Chondrocyte (in vitro differentiated cells): ENCODE results near the gene CAPN12. TPM values are rescaled to one million over a fixed set of nuclear protein-coding genes. Genes with fewer than 3 reads are reported as not detected.
A peak's percentile ranks its signal among the peaks of the same experiment; 100 is the strongest.

ENCODE experiments used
- DNase-seq: peaks from one replicate; pipeline ENCODE4 v3.0.0; 2021; ENCODE audit warnings: mixed read lengths, low spot score
- H3K27ac Mint-ChIP-seq: one replicate; pipeline ENCODE4 v1.8.0; 2021; ENCODE audit warnings: mild to moderate bottlenecking, moderate library complexity, mixed read lengths; ENCODE audit not compliant: unreplicated experiment
- H3K27me3 Mint-ChIP-seq: 2 replicates; pipeline ENCODE4 v1.8.0; 2021; ENCODE audit warnings: low read depth, mixed read lengths
- H3K36me3 Mint-ChIP-seq: 2 replicates; pipeline ENCODE4 v1.8.0; 2021; ENCODE audit warnings: low read depth, mixed read lengths
- H3K4me1 Mint-ChIP-seq: 2 replicates; pipeline ENCODE4 v1.8.0; 2021; ENCODE audit warnings: low read depth, mild to moderate bottlenecking, mixed read lengths
- H3K4me3 Mint-ChIP-seq: one replicate; pipeline ENCODE4 v1.8.0; 2021; ENCODE audit warnings: mild to moderate bottlenecking, moderate library complexity, mixed read lengths; ENCODE audit not compliant: unreplicated experiment
- H3K9me3 Mint-ChIP-seq: 2 replicates; pipeline ENCODE4 v1.8.0; 2021; ENCODE audit warnings: low read depth, mixed read lengths
- CTCF ChIP-seq: fragments of 200-600 bp; sonication (generic); IDR thresholded peaks from 2 replicates; pipeline ENCODE4 v1.5.0; 2021; ENCODE audit warnings: antibody characterized with exemption, mild to moderate bottlenecking, moderate library complexity
- total RNA-seq: library from RNA; stranded (reverse); gene quantifications from 3 replicates; pipeline ENCODE4 v1.2.1, GENCODE V29; 2021

Gene CAPN12
- total RNA-seq, 1 donor from 2014 or later = 0.40 TPM

- H3K36me3 Mint-ChIP-seq = peaks cover 11% of the 10 kb centered on the region
- H3K27ac Mint-ChIP-seq = no peak overlapping the region
- H3K4me1 Mint-ChIP-seq = peaks cover 41% of the 10 kb centered on the region
- peak; percentile 90 for DNase-seq
- no peaks in the 10 kb centered on the region for H3K9me3 Mint-ChIP-seq
- H3K27me3 Mint-ChIP-seq = no peaks in the 10 kb centered on the region
- peak overlapping the region; percentile 44 for H3K4me3 Mint-ChIP-seq
- no peak for TF ChIP-seq CTCF
These were observed 8.2 kb downstream of the CAPN12 start for GRCh38 chr19:38736036-38736412.

- Mint-ChIP-seq H3K27ac (peak overlapping the region; percentile 78), H3K27me3 (no peaks in the 10 kb centered on the region), H3K4me1 (peaks cover 44% of the 10 kb centered on the region), H3K9me3 (no peaks in the 10 kb centered on the region), H3K36me3 (peaks cover 16% of the 10 kb centered on the region), H3K4me3 (peak overlapping the region; percentile 53)
- peak; percentile 82 for DNase-seq
- no peak for TF ChIP-seq CTCF
These were observed 9.0 kb downstream of the CAPN12 start for GRCh38 chr19:38735257-38735686.

GRCh38 chr19:38734426-38735256 is 9.6 kb downstream of the CAPN12 start:
- Mint-ChIP-seq H3K4me3 (peak overlapping the region; percentile 53), H3K27me3 (no peaks in the 10 kb centered on the region), H3K9me3 (no peaks in the 10 kb centered on the region), H3K4me1 (peaks cover 44% of the 10 kb centered on the region), H3K27ac (peak overlapping the region; percentile 78), H3K36me3 (peaks cover 20% of the 10 kb centered on the region)
- TF ChIP-seq CTCF = no peak
- peak; percentile 90 for DNase-seq

GRCh38 chr19:38734176-38734425 is 10.2 kb downstream of the CAPN12 start:
- peaks cover 46% of the 10 kb centered on the region for H3K4me1 Mint-ChIP-seq
- no peak overlapping the region for H3K4me3 Mint-ChIP-seq
- no peaks in the 10 kb centered on the region for H3K27me3 Mint-ChIP-seq
- no peak for DNase-seq
- no peaks in the 10 kb centered on the region for H3K9me3 Mint-ChIP-seq
- no peak for TF ChIP-seq CTCF
- peak overlapping the region; percentile 78 for H3K27ac Mint-ChIP-seq
- H3K36me3 Mint-ChIP-seq = peaks cover 23% of the 10 kb centered on the region

- Mint-ChIP-seq H3K36me3 (peaks cover 23% of the 10 kb centered on the region), H3K4me1 (peaks cover 46% of the 10 kb centered on the region), H3K27me3 (no peaks in the 10 kb centered on the region), H3K27ac (peak overlapping the region; percentile 78), H3K9me3 (no peaks in the 10 kb centered on the region), H3K4me3 (no peak overlapping the region)
- no peak for TF ChIP-seq CTCF
- no peak for DNase-seq
These were observed 10.6 kb downstream of the CAPN12 start for GRCh38 chr19:38733493-38734175.
